ENCODE measurements around the gene CFAP74. TPM values are rescaled to one million over a fixed set of nuclear protein-coding genes. Genes with fewer than 3 reads are reported as not detected.
A peak's percentile ranks its signal among the peaks of the same experiment; 100 is the strongest.

CFAP74 gene
- total and polyA plus RNA-seq, 9 of the 15 experiments (the other 6 are each of a cell fraction or from before 2014, with no cell fraction given): 0.03 to 0.15 (median 0.05) TPM; not detected in 6

DNA sequence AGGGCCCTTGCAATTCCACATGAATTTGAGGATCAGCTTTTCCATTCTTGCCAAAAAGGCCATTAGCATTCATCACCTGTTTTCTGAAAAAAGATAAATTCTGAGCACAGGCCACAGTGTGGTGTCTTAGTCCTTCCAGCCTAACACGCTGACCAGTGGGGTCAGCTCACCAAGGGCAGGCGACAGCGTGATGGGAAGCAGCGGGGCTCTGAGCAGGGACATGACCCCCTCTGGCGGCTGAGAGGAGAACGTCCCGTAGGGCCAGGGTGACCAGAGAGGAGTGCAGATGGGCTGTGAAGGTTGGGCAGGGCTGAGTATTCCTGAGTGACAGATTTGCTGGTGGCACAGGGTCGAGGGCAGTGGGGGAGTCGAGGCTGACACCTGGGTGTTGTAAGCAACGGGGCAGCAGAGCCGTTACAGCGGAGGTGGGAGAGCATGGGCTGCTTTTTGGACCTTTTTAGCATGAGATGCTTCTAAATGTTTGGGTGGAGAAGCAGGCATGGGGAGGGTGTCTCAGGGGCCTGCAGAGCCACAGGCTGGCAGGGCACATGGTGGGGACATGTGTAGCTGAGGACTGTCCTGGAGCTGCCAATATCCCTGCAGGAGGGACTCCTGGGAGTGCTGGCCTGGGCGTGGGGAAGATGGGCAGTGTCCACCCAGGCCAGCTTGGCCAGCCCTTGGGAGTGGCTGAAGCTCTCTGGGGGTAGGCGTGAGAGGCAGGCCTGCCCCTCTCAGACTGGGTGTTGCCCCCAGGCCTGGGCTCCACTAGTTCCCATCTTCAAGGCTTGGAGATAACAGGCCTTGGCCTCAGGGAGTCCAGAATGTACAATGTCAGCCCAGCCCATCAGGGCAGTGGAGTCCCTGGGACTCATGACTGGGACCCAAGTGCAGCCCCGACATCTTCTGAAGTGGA, 97.1 kb downstream of the CFAP74 start (continued):
- TF ChIP-seq, protein P1, sequence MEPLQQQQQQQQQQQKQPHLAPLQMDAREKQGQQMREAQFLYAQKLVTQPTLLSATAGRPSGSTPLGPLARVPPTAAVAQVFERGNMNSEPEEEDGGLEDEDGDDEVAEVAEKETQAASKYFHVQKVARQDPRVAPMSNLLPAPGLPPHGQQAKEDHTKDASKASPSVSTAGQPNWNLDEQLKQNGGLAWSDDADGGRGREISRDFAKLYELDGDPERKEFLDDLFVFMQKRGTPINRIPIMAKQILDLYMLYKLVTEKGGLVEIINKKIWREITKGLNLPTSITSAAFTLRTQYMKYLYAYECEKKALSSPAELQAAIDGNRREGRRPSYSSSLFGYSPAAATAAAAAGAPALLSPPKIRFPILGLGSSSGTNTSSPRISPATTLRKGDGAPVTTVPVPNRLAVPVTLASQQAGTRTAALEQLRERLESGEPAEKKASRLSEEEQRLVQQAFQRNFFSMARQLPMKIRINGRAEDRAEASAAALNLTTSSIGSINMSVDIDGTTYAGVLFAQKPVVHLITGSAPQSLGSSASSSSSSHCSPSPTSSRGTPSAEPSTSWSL (CRISPR knock-in tag; IDR thresholded peaks at IDR 0.05; ENCODE audit: borderline replicate concordance): no peak
- TF ChIP-seq ZNF263 (CRISPR knock-in tag; IDR thresholded peaks at IDR 0.05; ENCODE audit: borderline replicate concordance) (no peak; the same call in 1 of the 2 replicates), MECOM (CRISPR knock-in tag; IDR thresholded peaks at IDR 0.05) (no peak), STAT5B (CRISPR knock-in tag; IDR thresholded peaks at IDR 0.05) (no peak), ZNF124 (CRISPR knock-in tag; IDR thresholded peaks at IDR 0.05) (no peak), TEAD4 (IDR thresholded peaks at IDR 0.05; ENCODE audit: low read length) (peak; percentile 53), TEAD4 (CRISPR knock-in tag; IDR thresholded peaks at IDR 0.05; ENCODE audit: borderline replicate concordance) (no peak), ZNF407 (IDR thresholded peaks at IDR 0.05; ENCODE audit: low read depth) (no peak), NONO (IDR thresholded peaks at IDR 0.05; ENCODE audit: low read depth in 2 of 2, low read length in 1 of 2) (no peak), PHF20 (IDR thresholded peaks at IDR 0.05; ENCODE audit: partially characterized antibody) (no peak), KLF16 (IDR thresholded peaks at IDR 0.05) (peak; percentile 68), LARP7 (IDR thresholded peaks at IDR 0.05) (no peak; the same call in 1 of the 2 replicates)
- TF ChIP-seq, protein P2, sequence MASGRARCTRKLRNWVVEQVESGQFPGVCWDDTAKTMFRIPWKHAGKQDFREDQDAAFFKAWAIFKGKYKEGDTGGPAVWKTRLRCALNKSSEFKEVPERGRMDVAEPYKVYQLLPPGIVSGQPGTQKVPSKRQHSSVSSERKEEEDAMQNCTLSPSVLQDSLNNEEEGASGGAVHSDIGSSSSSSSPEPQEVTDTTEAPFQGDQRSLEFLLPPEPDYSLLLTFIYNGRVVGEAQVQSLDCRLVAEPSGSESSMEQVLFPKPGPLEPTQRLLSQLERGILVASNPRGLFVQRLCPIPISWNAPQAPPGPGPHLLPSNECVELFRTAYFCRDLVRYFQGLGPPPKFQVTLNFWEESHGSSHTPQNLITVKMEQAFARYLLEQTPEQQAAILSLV (tag; IDR thresholded peaks at IDR 0.05): 0 out of 2 replicates have a peak, but pooled peaks have one; percentile 26
- TF ChIP-seq, protein P3, sequence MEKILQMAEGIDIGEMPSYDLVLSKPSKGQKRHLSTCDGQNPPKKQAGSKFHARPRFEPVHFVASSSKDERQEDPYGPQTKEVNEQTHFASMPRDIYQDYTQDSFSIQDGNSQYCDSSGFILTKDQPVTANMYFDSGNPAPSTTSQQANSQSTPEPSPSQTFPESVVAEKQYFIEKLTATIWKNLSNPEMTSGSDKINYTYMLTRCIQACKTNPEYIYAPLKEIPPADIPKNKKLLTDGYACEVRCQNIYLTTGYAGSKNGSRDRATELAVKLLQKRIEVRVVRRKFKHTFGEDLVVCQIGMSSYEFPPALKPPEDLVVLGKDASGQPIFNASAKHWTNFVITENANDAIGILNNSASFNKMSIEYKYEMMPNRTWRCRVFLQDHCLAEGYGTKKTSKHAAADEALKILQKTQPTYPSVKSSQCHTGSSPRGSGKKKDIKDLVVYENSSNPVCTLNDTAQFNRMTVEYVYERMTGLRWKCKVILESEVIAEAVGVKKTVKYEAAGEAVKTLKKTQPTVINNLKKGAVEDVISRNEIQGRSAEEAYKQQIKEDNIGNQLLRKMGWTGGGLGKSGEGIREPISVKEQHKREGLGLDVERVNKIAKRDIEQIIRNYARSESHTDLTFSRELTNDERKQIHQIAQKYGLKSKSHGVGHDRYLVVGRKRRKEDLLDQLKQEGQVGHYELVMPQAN (IDR thresholded peaks at IDR 0.05; ENCODE audit: borderline replicate concordance): no peak; the same call in 1 of the 2 replicates
